Type B pancreatic cell (in vitro differentiated cells): Measurements from ENCODE around the gene KHK. TPM values are rescaled to one million over a fixed set of nuclear protein-coding genes. Genes with fewer than 3 reads are reported as not detected.

Source experiments
- DNase-seq: peaks from one replicate; pipeline ENCODE4 v3.0.0; 2021; ENCODE audit warnings: mixed read lengths; ENCODE audit not compliant: unreplicated experiment; ENCODE audit errors: extremely low spot score
- H3K27ac Mint-ChIP-seq: 2 replicates; pipeline ENCODE4 v1.8.0; 2021; ENCODE audit warnings: mild to moderate bottlenecking, mixed read lengths
- H3K27me3 Mint-ChIP-seq: 2 replicates; pipeline ENCODE4 v1.8.0; 2021; ENCODE audit warnings: mixed read lengths
- H3K36me3 Mint-ChIP-seq: 2 replicates; pipeline ENCODE4 v1.8.0; 2021; ENCODE audit warnings: mixed read lengths
- H3K4me1 Mint-ChIP-seq: one replicate; pipeline ENCODE4 v1.8.0; 2021; ENCODE audit warnings: mixed read lengths; ENCODE audit not compliant: unreplicated experiment
- H3K4me3 Mint-ChIP-seq: 2 replicates; pipeline ENCODE4 v1.8.0; 2021; ENCODE audit warnings: mild to moderate bottlenecking, mixed read lengths
- H3K9me3 Mint-ChIP-seq: 2 replicates; pipeline ENCODE4 v1.8.0; 2021; ENCODE audit warnings: mixed read lengths
- total RNA-seq: library from RNA; stranded (reverse); gene quantifications from 2 replicates; pipeline ENCODE4 v1.2.1, GENCODE V29; 2021; ENCODE audit warnings: low replicate concordance
- TF ChIP-seq, protein P1 (sequence below): fragments of 200-600 bp; sonication (generic); conservative IDR thresholded peaks from 2 replicates; pipeline ENCODE4 v1.5.0; 2021; ENCODE audit warnings: antibody characterized with exemption, mild to moderate bottlenecking

The KHK gene
- total RNA-seq, 1 donor from 2014 or later = 14.7 TPM

DNA sequence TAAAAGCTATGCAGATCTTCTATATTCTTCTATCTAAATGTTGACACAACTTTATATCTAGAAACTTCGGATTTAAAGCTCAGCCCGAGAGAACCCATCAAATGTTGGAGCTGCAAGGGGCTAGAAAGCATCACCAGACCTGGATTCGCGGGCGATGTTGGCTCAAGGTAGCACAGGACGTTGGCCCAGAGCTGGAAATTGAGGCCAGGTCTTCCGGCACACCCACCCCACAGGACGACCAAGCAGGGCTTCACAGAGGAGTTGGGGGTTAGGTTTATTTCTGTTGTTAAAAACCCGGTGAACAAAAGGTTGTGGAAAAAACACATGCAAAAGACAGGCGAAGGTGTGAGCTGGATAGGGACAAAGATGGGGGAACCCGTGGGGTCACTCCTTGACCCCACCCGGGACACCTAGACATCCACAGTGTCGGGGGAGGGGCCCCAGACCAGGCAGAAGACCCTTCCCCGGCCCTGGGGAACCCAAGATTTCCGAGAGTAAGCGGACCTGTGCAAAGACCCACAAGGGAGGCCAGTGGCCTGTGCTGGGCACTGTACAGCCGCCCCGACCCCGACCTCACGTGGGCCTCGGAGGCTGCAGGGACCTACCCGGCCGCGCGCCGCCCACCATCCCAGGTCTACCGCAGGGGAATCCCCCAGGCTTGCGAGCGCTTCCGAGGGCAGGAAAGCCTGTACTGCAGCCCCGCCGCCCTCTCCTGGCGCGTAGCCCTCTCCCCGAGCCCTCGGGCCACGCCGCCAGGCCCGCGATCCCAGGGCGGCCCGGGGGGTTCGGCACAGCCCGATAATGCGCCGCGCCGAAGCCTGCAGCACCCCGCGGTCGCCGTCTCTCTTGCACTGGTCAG lies 36.9 kb upstream of the KHK start:
- Mint-ChIP-seq H3K4me1 (peaks cover 23% of the 10 kb centered on the region), H3K27me3 (peaks cover 14% of the 10 kb centered on the region), H3K4me3 (peak overlapping the region; percentile 99), H3K27ac (peak overlapping the region; percentile 99), H3K36me3 (peaks cover 19% of the 10 kb centered on the region), H3K9me3 (peaks cover 7% of the 10 kb centered on the region)
- no peak for DNase-seq
- TF ChIP-seq, protein P1, sequence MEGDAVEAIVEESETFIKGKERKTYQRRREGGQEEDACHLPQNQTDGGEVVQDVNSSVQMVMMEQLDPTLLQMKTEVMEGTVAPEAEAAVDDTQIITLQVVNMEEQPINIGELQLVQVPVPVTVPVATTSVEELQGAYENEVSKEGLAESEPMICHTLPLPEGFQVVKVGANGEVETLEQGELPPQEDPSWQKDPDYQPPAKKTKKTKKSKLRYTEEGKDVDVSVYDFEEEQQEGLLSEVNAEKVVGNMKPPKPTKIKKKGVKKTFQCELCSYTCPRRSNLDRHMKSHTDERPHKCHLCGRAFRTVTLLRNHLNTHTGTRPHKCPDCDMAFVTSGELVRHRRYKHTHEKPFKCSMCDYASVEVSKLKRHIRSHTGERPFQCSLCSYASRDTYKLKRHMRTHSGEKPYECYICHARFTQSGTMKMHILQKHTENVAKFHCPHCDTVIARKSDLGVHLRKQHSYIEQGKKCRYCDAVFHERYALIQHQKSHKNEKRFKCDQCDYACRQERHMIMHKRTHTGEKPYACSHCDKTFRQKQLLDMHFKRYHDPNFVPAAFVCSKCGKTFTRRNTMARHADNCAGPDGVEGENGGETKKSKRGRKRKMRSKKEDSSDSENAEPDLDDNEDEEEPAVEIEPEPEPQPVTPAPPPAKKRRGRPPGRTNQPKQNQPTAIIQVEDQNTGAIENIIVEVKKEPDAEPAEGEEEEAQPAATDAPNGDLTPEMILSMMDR = no peak

GRCh38 chr2:27050281-27050995 lies 36.1 kb upstream of the KHK start:
- Mint-ChIP-seq H3K36me3 (peaks cover 22% of the 10 kb centered on the region), H3K9me3 (peaks cover 7% of the 10 kb centered on the region), H3K27ac (peak overlapping the region; percentile 99), H3K27me3 (peaks cover 14% of the 10 kb centered on the region), H3K4me1 (peaks cover 23% of the 10 kb centered on the region), H3K4me3 (peak overlapping the region; percentile 99)
- peak; percentile 94 for DNase-seq
- TF ChIP-seq, protein P1 = peak; percentile 71

DNA sequence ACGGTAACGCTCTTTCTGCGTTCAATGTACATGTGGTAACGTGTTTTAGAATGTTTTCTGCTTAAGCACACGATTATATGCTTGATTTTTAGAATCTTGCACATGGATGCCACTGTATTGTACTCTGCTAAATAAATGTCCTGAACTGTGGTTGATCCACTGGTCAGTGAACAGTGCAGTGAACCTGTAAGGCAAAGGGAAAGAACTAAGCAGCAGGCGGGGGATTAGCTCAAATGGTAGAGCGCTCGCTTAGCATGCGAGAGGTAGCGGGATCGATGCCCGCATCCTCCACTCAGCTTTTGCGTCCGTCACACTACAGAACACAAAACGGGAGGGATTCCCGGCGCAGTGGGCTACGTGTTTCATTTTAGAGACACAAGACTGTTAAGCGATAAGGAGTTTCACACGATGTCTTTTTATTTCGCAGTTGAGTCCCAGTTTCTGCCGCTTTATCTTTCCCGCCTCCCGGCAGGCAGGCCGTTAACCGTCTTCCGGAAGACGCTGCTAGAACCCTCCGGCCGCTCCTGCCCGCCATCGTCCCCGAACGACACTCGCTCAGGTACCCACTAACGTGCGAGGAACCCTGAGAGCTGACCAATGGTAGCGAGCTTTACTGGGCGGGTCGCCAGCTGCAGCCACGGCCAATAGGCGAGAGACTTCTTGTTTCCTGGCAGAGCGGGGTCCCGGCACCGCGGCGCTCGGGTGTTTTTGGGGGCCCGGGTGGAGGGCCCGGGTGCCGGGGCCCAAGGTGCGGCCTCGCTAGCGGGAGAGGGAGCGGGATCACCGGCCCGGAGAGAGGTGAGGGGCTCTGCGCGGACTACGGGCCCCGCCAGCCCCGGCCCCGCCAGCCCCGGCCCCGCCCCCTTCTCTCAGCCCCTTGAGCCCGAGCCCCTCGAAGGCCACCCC lies 35.3 kb upstream of the KHK start, which contains the start of gene AGBL5:
TSS of gene AGBL5 (plus strand) at position 673 of the 906 bp plus-strand sequence. CDS start 1,291 bp downstream, outside the sequence.
- H3K9me3 Mint-ChIP-seq = peaks cover 7% of the 10 kb centered on the region
- peaks cover 14% of the 10 kb centered on the region for H3K27me3 Mint-ChIP-seq
- H3K27ac Mint-ChIP-seq = peak within 1 kb of the TSS; percentile 99
- peak; percentile 96 for DNase-seq
- TF ChIP-seq, protein P1 = no peak
- H3K4me1 Mint-ChIP-seq = peaks cover 23% of the 10 kb centered on the region
- peak within 1 kb of the TSS; percentile 99 for H3K4me3 Mint-ChIP-seq
- H3K36me3 Mint-ChIP-seq = peaks cover 22% of the 10 kb centered on the region

- TF ChIP-seq, protein P1 = no peak
- peaks cover 22% of the 10 kb centered on the region for H3K36me3 Mint-ChIP-seq
- peaks cover 23% of the 10 kb centered on the region for H3K4me1 Mint-ChIP-seq
- H3K27me3 Mint-ChIP-seq = peaks cover 14% of the 10 kb centered on the region
- DNase-seq = no peak
- H3K4me3 Mint-ChIP-seq = peak overlapping the region; percentile 99
- peak overlapping the region; percentile 88 for H3K27ac Mint-ChIP-seq
- H3K9me3 Mint-ChIP-seq = peaks cover 7% of the 10 kb centered on the region
Observed at GRCh38 chr2:27051902-27052645, 34.5 kb upstream of the KHK start.
